NCI-H526 treated with DMSO at 0.1 percent for 48 hours (cell line): ENCODE measurements around the gene TBK1.

Source experiments
- DNase-seq: peaks from one replicate; lab custom pipeline; 2025; lab: John Stamatoyannopoulos, UW

The TBK1 gene

GRCh38 chr12:64545081-64545382 is 93.1 kb downstream of the TBK1 start:
- DNase-seq, result no peak

DNA sequence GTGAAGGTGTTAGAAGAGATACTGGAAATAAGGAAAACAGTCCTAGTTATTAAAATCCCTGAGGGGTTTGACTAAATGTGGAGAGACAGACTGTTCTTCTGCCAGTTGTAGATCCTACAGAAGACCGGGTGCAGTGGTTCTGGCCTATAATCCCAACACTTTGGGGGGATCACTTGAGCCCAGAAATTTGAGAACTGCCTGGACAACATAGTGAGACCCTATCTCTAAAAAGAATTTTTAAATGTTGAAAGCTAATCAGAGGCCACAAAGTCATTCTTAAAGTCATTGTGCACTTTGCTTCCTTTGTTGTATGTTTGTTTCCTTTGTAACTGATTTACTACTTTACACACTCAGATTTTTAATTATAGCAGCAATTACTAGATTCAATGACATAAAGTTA is 97.2 kb downstream of the TBK1 start:
- DNase-seq, result no peak

DNA sequence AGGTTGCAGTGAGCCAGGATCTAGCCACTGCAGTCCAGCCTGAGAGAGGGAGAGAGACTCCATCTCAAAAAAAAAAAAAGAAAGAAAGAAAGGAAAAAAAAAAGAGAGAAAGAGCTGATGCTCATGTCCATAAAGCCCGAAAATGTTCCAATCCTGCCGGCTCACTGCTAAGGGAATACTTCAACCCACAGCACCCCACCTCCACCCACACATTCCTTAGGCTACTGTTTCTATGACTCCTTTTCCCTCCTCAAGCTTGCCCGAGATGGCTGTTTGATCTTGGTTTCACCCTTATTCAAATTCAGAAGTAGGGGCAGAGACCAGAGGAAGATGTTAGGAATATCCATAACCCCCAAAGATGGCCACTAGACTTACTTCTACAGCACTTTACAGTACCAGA is 98.8 kb downstream of the TBK1 start:
- DNase-seq, result no peak

GRCh38 chr12:64551676-64552075 is 99.8 kb downstream of the TBK1 start:
- no peak for DNase-seq
